Fibroblast of lung (primary cell): ENCODE results near the gene PHF2.

Experiments used
- EZH2 ChIP-seq: IDR thresholded peaks from 2 replicates; pipeline ENCODE4 v1.5.1; 2012; ENCODE audit warnings: low read length, control low read depth, mild to moderate bottlenecking; ENCODE audit errors: missing control alignments
- TF ChIP-seq, protein P1 (sequence below), 2 donors: IDR thresholded peaks in 1 of 2; conservative IDR thresholded peaks in 1 of 2; 1 replicate in 1 of 2; 2 replicates in 1 of 2; pipeline ENCODE4 v1.5.1; 2011 to 2012; ENCODE audit warnings: low read length in 2 of 2, control low read depth in 1 of 2, inconsistent platforms in 1 of 2, low read depth in 1 of 2, mild to moderate bottlenecking in 1 of 2

DNA sequence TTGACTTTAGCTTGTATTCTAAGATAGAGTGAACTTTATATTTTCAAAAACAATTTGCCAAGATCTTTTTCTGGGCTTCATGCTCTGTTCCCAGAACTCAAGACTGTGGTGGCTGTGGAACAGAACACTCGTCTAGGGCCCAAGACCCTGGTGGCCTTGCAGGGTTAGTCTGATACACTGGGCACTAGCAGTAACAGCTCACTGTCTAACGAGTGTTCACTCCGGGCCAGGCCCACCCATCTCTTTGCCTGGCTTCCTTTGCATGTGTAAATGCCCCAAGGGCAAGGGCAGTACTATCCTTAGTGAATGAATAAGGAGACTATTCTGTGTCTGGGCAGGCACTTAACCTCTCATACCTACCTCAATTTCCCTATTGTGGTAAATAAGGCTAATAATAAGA lies 47.4 kb downstream of the PHF2 start:
- TF ChIP-seq, protein P1, sequence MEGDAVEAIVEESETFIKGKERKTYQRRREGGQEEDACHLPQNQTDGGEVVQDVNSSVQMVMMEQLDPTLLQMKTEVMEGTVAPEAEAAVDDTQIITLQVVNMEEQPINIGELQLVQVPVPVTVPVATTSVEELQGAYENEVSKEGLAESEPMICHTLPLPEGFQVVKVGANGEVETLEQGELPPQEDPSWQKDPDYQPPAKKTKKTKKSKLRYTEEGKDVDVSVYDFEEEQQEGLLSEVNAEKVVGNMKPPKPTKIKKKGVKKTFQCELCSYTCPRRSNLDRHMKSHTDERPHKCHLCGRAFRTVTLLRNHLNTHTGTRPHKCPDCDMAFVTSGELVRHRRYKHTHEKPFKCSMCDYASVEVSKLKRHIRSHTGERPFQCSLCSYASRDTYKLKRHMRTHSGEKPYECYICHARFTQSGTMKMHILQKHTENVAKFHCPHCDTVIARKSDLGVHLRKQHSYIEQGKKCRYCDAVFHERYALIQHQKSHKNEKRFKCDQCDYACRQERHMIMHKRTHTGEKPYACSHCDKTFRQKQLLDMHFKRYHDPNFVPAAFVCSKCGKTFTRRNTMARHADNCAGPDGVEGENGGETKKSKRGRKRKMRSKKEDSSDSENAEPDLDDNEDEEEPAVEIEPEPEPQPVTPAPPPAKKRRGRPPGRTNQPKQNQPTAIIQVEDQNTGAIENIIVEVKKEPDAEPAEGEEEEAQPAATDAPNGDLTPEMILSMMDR (conservative IDR thresholded peaks at IDR 0.05 in 1 of 2, IDR thresholded peaks at IDR 0.05 in 1 of 2; ENCODE audit: low read depth in 1 of 2, low read length in 2 of 2) = no peak
- no peak for TF ChIP-seq EZH2
